ENCODE data around the gene GLB1L.
A peak's percentile ranks its signal among the peaks of the same experiment; 100 is the strongest.
"Not testable (repeated sequence)": the region's sequence is repeated elsewhere in the genome, so short reads cannot be mapped to it uniquely, and the experiment has no call there.

The GLB1L gene

DNA sequence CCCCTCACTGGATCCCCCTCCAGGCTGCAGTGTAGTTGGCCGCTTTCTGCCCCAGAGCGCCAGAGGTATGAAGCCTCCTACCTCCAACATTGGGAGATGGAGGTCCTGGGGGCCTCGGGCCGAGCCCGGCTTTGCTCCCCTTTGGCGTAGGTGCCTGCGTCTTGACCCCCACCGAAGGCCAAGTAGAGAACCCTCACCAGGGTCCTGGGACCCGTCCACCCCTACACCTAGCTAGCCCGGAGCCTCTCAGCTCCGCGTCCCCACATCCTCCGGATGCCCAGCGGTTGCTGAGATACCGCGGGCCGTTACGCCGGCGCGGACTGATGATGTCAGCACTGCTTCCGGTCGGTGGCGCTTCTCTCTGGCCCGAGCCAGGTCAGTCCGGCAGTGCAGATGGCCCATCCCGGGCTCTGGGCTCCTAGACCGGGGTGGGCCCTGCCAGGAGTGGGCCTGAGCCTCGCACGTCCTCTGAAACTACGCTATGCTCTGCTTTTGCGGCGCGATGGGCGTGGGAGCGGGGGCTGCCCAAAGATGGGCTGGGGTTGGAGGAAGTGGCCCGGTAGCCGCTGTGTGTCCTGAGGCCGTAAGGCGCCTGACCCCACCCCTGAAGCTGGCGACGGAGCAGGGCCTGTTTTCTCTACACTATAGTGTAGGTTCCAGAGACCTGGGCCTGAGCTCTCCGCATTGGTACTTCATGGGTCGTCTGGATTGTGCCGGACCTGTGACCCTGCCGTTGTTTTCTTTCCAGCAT is at the start of gene GLB1L, which contains the start of gene STK16:
Gene GLB1L (minus strand): TSS at position 297 of the 751 bp plus-strand sequence. CDS start 1,871 bp downstream, outside the sequence.
Gene STK16 (plus strand): TSS at position 332 of the 751 bp plus-strand sequence. CDS start 521 bp downstream, outside the sequence.
- DNase-seq (ENCODE audit: low read depth, low spot score): peak; percentile 80

DNA sequence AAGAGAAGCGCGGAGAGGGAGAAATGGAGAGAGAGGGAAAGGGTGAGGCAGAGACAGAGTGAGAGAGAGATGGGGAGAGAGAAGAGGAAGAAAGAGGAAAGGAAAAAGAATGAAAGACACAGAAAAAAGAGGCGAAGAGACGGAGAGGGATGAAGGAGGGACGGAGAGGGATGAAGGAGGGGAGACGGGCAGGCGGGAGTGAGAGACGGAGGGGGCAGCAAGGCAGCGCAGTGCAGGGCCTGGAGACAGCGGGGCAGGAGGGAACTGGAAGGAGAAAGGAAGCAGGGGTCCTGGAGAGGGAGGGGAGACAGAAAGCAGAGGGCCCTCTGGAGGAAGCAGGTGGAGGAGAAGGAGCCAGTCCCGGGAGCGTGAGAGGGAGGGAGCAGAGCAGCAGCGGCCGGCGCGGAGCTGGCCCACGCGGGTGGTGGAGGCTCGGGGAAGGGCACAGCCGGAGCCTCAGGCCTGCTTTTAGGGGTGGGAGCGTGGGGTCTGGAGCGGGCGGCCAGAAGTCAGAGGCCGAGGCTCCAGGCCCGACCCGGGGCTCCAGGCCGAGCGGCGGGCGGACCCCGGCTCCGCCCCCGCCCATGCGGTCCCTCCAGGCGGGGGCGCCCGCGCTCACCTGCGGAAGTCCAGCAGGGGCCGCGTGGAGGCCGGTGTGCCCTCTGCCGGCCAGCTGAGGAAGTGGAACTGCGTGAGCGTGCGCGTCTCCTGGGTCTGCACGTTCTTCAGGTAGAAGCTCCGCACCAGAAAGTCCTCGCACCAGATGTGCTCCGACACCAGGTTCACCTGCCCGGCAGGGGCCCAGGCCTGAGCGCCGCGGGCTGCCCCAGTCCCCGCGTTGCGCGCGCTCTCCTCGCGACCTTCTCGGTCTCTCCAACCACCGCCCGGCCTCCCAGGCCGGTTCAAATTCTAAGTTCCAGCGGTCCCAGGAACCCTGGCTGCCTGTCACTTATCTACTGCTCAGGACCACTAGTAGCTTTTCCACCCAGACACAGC is 49.4 kb upstream of the GLB1L start:
- DNase-seq (ENCODE audit: low read depth, low spot score): no peak

DNA sequence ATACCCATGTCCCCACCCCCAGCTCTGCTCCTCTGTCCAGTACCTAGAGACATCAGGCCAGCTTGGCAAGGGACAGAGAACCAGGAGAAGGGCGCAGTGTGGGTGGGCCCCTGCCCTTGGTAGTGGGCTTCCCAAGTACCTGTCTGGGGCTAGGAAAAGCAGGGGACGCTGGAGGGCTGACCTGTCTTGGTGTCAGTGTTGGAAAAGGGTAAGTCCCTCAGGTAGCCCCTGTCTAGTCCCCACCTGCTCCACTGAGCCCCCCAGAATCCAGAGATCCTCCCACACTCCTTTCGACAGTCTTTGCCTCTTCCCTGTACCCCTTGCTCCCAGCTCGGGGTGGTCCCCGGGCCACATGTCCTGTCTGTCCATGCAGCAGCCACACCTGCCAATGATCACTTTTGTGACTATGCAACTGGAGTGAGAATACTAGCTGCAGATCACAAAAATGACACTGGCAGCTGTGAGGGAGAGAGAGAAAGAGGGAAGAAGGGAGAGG is 48.5 kb upstream of the GLB1L start:
- DNase-seq (ENCODE audit: low read depth, low spot score): no peak

DNA sequence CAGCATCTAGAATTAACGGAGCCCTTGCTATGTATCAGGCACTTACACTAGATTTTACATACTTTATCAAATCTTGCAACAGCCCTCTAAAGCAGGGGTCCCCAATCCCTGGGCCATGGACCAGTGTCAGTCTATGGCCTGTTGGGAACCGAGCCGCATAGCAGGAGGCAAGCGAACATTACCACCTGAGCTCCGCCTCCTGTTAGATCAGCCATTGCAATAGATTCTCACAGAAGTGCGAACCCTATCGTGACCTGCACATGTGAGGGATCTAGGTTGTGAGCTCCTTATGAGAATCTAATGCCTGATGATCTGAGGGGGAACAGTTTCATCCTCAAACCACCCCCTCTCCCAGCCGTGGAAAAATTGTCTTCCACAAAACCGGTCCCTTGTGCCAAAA is 47.4 kb upstream of the GLB1L start:
- no peak for DNase-seq (ENCODE audit: low read depth, low spot score)

DNA sequence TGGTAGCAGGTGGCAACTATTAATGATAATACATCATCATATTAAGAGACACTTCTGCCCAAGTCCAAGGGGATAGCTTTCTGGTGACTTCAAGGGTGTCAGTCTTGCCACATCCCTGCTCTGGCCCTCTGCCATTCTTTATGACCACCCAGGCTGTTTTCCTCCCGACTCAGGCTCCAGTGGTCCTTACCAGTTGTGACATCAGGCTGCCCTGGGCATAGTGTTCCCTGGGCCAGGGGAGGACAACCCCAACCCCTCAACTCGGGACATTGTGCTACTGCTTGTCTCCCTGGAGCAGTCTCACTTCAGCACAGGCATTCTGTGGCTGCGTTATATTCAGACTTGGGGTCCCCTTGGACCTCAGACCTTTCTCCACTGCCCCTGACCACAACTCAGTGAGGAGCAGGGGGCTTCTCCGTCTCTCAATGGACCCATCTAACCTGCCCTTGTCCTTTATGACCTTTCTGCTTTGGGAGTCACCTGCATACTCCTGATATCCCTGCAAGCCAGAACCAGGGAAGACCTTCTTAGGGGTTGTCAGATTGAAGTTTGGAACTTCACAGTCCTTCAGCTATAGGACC is 46.8 kb upstream of the GLB1L start:
- DNase-seq (ENCODE audit: low read depth, low spot score): no peak

DNA sequence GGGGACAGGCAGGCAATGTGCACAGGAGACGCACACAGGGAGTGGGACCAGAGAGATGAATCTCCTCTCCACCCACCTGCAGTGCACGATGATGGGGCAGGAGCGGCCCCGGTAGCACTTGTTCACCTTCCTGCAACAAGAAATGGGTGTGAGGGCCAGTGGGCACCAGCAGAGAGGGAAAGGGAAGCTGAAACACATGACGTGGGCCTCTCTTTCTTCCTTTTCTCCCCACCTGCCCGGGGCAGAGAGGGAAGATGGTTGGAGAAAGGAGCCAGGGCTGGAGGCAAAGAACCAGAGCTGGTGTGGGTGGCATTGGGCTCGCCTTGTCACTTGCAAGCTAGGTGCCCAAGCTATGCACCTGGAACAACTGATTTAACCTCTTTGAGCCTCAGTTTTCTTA is 46.1 kb upstream of the GLB1L start:
- no peak for DNase-seq (ENCODE audit: low read depth, low spot score)

DNA sequence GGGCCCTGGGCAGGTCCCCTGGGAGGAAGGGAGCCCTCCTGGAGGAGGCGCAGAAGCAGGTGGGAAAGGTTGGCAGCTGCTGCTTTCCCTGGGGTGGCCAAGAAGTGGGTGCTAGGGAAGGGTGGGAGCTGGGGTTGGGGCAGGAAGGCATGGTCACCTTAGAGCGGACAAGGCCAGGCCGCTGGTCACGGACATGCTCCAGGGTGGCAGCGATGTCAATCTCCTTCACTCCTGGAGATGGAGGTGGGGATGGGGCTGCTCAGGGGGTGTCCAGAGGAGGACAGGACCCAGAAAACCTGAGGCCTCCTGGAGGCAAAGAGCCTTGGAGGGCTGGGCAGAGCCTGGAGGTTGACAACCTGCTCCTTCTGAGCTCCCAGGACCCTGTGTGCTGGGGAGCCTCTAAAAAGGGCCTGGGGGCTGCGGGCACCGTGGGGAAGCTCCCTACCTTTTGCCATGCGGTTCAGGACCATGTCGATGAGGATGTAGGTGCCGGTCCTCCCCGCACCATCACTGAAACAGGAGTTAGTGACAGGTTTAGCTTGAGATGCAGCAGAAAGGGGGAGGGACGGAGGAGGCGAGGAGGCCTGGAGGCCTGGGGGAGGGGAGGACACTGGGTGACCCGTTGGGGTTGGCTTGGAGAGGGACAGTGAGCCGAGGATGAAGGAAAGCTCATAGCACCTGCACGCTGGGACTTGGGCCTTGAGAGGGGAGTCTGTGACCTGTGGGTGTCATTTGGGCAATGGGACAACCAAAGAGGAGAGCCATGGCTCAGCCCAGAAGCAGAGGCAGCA is 45.3 kb upstream of the GLB1L start:
- no peak for DNase-seq (ENCODE audit: low read depth, low spot score)

DNA sequence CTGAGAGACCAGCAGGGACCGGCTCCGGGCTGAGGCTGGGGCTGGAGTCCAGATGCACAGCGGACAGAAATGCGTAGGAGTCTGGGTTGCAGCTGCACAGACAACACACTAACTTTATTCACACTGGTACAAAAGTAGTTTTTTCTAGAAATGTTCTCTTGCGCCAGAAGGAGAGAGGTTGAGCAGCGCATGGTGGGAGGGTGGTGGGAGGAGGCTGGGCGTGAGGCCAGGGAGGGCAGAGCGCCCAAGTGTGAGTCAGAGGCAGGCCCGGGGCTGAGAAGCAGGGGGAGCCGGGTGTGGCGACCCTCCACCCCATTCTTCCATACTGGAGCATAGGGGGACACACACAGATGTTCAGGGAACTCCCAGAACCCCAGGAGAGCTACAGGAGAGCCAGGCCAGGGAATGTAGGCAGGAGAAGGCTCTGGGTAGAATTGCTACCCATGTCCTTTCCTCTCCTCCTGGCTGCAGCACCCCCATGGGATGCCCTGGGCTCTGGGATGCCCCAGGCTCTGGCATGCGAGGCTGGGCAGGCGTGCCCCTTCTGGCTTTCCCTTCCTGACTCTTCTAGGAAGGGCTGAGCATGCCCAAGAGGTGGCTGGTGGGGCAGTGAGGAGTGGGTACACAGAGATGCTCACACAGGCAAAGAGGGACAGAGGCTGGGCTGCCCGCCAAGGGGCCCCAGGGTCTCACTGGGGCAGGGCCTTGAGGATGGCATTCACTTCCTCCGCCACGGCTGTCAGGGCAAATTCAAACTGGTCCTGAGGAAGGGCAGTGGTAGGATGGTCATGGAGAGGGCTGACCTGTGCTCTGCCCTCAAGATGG is 44.5 kb upstream of the GLB1L start:
- peak; percentile 77 for DNase-seq (ENCODE audit: low read depth, low spot score)

DNA sequence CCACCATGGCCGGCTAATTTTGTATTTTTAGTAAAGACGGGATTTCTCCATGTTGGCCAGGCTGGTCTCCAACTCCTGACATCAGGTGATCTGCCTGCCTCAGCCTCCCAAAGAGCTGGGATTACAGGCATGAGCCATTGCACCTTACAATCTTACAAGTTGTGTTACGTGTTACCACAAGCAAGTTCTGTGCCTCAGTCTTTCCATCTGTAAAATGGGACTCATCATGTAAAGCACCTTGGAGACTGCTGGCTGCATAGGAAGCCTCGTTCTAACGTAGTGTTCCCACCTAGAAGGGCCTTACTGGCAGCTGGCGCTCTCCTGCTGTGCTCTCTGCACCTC is 43.9 kb upstream of the GLB1L start:
- DNase-seq (ENCODE audit: low read depth, low spot score): no peak

DNA sequence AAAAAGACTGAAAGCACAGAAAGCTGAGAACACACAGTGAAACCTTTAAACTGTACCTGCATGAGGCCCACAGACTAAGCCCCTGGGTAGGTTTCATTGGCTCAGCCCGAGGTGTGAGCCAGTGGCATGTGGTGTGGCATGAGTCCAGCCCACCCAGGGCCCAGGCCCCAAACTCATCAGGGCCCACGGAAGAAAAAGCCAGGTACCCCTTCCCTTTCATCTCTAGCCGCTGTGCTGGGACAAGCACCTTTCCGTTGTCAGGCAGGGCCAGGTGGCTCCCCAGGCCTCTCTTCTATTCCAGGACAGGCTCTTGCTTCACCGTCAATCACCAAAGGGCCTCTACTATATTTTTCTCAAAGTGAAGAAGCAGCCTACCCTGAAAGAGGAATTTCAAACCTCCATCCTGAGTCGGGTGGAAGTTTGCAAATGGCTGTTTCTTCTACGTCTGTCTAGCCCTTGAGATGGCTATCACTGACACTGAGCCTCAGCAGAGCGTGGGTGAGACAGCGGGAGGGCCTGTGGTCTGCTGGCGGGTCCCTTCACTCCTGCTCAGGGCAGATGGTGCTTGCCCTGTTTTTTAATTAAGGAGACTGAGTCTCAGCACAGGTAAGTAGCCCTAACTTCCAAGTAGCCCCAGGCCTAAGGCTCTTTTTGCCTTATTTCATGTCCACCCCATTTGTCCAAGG is 42.5 kb upstream of the GLB1L start:
- DNase-seq (ENCODE audit: low read depth, low spot score): no peak

DNA sequence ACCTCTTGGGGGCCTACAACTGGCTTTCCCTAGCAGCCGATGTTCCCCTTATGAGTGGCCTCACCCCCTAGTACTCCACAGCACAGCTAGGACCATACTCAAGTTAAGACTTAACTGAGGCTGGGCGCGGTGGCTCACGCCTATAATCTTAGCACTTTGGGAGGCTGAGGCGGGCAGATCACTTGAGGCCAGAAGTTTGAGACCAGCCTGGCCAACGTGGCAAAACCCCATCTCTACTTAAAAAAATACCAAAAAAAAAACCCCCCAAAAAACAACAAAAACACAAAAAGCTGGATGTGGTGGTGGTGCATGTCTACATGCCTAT is 41.8 kb upstream of the GLB1L start:
- DNase-seq (ENCODE audit: low read depth, low spot score): not testable (repeated sequence)

DNA sequence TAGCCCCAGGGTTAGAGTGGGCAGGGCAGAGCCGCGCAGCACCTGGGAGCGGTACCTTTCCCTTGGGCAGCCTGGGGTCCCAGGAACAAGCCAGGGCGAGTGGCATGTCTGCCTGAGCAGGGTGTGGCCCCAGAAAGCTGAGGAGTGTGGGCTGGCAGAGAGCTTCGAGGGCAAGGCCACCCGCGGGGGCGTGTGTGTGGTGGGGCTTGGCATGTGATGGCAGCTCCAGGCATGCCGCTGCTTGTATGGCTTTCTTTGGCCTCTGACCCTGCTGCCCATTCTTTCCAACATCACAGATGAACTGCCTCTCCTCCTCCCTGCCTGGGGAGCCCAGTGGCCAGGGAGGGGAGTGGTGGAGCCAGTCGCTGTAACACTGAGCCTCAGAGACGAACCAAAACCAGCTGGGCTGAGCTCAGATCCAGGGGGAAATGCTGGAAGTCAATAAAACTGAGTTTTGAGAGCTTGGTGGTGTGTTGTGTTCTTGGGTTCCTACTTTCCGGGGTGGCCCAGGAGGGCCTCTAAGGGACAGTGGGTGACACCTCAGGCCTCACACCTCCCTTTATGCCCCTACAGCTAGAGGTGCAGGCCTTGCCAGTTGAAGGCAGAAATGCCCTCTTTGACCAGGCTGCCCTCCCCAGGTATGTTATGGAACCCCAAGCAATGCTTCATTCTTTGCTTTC is 41.3 kb upstream of the GLB1L start:
- DNase-seq (ENCODE audit: low read depth, low spot score): no peak

DNA sequence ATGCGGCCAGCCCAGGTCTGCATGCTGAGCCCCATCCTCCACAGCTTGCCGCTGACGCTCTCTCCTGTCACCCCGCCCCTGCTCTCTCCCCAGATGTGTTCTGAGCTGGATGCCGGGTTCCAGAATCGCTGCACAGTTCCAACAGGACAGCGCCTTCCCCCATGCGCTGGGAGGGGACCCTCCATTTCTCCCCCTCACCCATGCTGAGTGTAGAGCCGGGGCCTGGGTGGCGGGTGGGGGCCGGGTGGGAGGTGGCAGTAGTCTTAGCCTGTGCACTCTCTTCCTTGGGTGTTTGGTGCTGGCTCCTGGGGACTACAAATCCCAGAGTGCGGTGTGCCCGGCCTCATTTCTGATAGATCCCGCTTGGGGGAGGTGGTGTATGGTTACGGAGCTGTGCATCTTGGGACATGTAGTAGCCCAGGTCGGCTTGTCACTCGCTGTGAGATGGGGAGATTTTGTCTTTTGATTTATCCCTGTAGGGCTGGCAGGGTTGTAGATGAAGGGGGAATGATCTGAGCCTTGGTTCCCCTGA is 40.7 kb upstream of the GLB1L start:
- no peak for DNase-seq (ENCODE audit: low read depth, low spot score)

DNA sequence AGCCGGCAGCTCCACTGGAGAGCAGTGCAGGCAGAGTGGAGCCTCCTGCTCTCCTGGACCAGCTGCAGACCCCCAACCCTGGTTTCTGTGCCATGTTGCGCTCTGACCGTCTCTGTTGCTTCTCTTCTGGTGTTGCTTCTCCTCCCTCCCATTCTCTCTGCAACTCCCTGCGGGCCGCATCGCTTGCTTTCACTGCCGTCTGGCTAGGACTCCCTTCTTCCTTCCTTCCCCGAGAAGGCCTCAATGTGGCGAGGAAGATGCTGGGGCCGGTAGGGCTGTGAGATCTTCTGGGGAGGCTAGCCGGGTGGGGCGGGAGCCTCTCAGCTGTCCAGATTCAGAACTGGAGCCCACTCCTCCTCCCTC is 40.1 kb upstream of the GLB1L start:
- no peak for DNase-seq (ENCODE audit: low read depth, low spot score)

DNA sequence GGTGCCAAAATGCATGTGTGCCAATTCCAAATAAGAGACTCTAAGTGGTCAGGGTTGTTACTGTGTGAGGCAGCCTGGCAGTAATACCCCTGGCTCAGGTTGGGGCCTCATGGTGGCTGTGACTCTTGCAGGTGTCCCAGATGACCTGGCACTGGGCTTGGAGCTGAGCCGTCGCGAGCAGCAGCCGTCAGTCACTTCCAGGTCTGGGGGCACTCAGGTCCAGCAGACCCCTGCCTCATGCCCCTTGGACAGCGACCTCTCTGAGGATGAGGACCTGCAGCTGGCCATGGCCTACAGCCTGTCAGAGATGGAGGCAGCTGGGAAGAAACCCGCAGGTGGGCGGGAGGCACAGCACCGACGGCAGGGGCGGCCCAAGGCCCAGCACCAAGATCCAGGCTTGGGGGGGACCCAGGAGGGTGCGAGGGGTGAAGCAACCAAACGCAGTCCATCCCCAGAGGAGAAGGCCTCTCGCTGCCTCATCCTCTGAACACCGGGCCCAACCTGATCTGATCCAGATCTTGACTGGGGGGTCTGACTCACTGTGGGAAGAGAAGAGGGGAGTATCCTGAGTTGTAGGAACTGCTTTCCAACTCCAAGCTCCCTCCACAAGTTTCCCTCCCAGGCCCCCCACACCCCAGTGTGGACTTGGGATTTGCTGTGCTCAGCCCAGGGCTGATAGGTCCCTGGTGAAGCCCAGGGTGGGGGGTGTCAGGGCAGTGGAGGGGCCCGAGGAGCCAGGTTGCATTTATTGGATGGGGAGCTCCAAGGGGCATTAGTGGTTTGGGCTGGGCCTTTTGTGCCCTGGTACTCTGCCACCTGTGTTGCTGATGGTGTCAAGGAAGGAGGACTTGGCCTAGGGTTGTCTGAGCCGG is 39.5 kb upstream of the GLB1L start:
- DNase-seq (ENCODE audit: low read depth, low spot score): no peak

DNA sequence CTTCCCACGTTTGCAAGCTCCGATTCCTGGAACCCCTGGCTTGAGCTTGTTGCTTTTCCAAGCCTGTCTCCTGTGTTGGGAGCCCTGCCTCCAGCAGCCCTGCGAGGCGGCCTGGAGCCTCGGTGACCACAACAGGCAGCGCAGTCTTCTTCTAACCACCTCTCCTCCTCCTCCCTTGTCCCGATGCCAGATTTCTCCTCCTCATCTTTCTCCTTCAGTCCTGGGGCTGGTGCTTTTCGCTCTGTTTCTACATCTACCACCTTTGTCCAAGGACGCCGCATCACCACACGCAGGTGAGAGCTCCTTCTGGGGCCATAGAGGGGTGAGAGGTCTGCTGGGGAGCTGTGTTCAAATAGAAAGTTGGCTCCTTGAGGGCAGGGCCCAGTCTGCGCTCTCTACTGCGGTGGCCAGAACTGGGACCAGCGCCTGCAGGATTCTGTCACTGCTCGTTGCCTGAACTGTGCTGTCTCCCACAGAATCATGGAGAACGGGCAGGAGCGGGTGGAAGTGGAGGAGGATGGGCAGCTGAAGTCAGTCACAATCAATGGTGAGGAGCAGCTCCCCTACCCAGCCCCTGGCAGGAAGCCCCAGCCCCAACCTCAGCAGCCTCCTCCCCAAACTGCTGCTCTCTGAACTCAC is 37.8 kb upstream of the GLB1L start:
- no peak for DNase-seq (ENCODE audit: low read depth, low spot score)

DNA sequence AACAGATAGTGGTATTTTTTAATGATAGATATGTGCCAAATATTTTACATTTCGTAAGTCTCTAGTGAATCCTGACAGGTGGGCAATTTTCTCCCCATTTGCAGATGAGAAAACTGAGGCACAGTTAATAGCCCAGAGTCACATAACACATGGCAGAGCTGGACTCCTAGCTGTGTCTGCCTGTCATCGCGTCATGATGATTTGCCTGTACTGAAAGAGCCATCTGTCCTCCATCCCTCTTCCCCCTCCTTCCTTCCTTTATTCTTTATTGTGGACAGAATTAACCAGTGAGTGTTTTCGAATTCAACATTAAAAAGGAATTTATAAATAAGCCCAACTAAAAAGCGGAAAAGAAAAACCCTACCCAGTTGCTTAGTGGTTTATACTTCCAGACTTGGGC is 37.1 kb upstream of the GLB1L start:
- DNase-seq (ENCODE audit: low read depth, low spot score): no peak

DNA sequence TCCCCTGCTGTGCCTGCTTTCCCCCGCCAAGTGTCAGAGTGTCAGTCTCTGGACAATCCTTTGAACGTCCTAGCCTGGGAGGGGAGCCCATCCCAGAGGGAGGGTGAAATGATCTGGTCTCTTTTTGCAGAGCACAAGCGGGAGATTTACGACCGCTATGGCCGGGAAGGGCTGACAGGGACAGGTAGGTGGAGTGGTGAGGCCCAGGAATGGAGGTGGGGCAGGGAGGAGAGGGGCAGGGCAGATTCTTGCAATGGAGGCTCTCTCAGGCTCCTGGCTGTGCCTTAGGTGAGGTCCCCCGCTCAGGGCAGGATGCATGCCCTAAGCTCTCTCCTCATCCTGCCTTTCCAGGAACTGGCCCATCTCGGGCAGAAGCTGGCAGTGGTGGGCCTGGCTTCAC is 36.3 kb upstream of the GLB1L start:
- DNase-seq (ENCODE audit: low read depth, low spot score): no peak
